Stimulated activated naive CD4-positive, alpha-beta T cell treated with Interleukin-2 at 50 U/mL for 16 hours (primary cell): ENCODE data around the gene MZT2B.
"Not testable (repeated sequence)": the region's sequence is repeated elsewhere in the genome, so short reads cannot be mapped to it uniquely, and the experiment has no call there.

ENCODE experiments used
- DNase-seq: peaks from one replicate; lab custom pipeline; 2025; lab: John Stamatoyannopoulos, UW

MZT2B gene

GRCh38 chr2:130181880-130182682, at the start of gene MZT2B:
Gene MZT2B (plus strand): TSS chr2:130182262. CDS start chr2:130182283, 21 bp downstream.
- DNase-seq = peak; percentile 88

- DNase-seq = no peak
Observed at GRCh38 chr2:130135692-130136541, 46.1 kb upstream of the MZT2B start.

- not testable (repeated sequence) for DNase-seq
Observed at GRCh38 chr2:130136546-130136945, 45.5 kb upstream of the MZT2B start.

GRCh38 chr2:130137118-130137517, 44.9 kb upstream of the MZT2B start:
- not testable (repeated sequence) for DNase-seq

- DNase-seq = not testable (repeated sequence)
Observed at GRCh38 chr2:130138326-130138725, 43.7 kb upstream of the MZT2B start.

- not testable (repeated sequence) for DNase-seq
Observed at GRCh38 chr2:130138841-130139251, 43.2 kb upstream of the MZT2B start.

GRCh38 chr2:130139331-130140280, 42.5 kb upstream of the MZT2B start:
- not testable (repeated sequence) for DNase-seq

- not testable (repeated sequence) for DNase-seq
Observed at GRCh38 chr2:130140516-130140915, 41.5 kb upstream of the MZT2B start.

GRCh38 chr2:130141002-130141401, 41.1 kb upstream of the MZT2B start:
- DNase-seq = not testable (repeated sequence)

GRCh38 chr2:130141645-130142370, 40.3 kb upstream of the MZT2B start:
- DNase-seq = not testable (repeated sequence)

GRCh38 chr2:130142396-130143265, 39.4 kb upstream of the MZT2B start:
- not testable (repeated sequence) for DNase-seq

- not testable (repeated sequence) for DNase-seq
Observed at GRCh38 chr2:130143266-130144039, 38.6 kb upstream of the MZT2B start.

GRCh38 chr2:130145006-130145414, 37.1 kb upstream of the MZT2B start, which contains the start of gene CCDC74B:
Gene CCDC74B (minus strand): TSS chr2:130145112. CDS start chr2:130144996, 116 bp downstream.
- DNase-seq = peak; percentile 47

- not testable (repeated sequence) for DNase-seq
Observed at GRCh38 chr2:130148515-130148914, 33.5 kb upstream of the MZT2B start.

GRCh38 chr2:130150181-130151144, 31.6 kb upstream of the MZT2B start:
- DNase-seq = no peak

- DNase-seq = not testable (repeated sequence)
Observed at GRCh38 chr2:130151145-130151512, 30.9 kb upstream of the MZT2B start.

GRCh38 chr2:130152136-130152815, 29.8 kb upstream of the MZT2B start:
- not testable (repeated sequence) for DNase-seq
